H9 (cell line): ENCODE results near the gene OLFM1. TPM values are rescaled to one million over a fixed set of nuclear protein-coding genes. Genes with fewer than 3 reads are reported as not detected.

ENCODE experiments used
- DNase-seq: peaks from one replicate; pipeline ENCODE4 v3.0.0-alpha.2; 2017
- H2AFZ ChIP-seq: one replicate; pipeline ENCODE4 v1.6.1; 2013; ENCODE audit warnings: mild to moderate bottlenecking, low read length, control low read depth, moderate library complexity
- H2AK5ac ChIP-seq: 2 replicates; pipeline ENCODE4 v1.6.1; 2013; ENCODE audit warnings: low read length, control low read depth, mixed read lengths; ENCODE audit not compliant: insufficient read length
- H2BK120ac ChIP-seq: one replicate; pipeline ENCODE4 v1.6.1; 2013; ENCODE audit warnings: low read depth, mild to moderate bottlenecking, low read length, control low read depth, inconsistent platforms; ENCODE audit not compliant: poor library complexity, severe bottlenecking
- H2BK12ac ChIP-seq: 2 replicates; pipeline ENCODE4 v1.6.1; 2013; ENCODE audit warnings: low read length, control low read depth, mixed read lengths, low read depth; ENCODE audit not compliant: insufficient read length
- H2BK15ac ChIP-seq: 2 replicates; pipeline ENCODE4 v1.6.1; 2013; ENCODE audit warnings: low read depth, low read length, control low read depth
- H2BK20ac ChIP-seq: one replicate; pipeline ENCODE4 v1.6.1; 2013; ENCODE audit warnings: low read depth, mild to moderate bottlenecking, low read length, control low read depth, inconsistent platforms; ENCODE audit not compliant: poor library complexity, severe bottlenecking
- H2BK5ac ChIP-seq: 2 replicates; pipeline ENCODE4 v1.6.1; 2013; ENCODE audit warnings: low read length, control low read depth, mixed read lengths; ENCODE audit not compliant: insufficient read length
- H3K14ac ChIP-seq: 2 replicates; pipeline ENCODE4 v1.6.1; 2013; ENCODE audit warnings: low read length, control low read depth; ENCODE audit not compliant: insufficient read depth
- H3K18ac ChIP-seq: 2 replicates; pipeline ENCODE4 v1.6.1; 2013; ENCODE audit warnings: low read depth, mild to moderate bottlenecking, mixed read lengths, low read length, control low read depth; ENCODE audit not compliant: insufficient read length
- H3K23ac ChIP-seq: 2 replicates; pipeline ENCODE4 v1.6.1; 2013; ENCODE audit warnings: low read length, control low read depth, mixed read lengths, low read depth; ENCODE audit not compliant: insufficient read length
- H3K23me2 ChIP-seq: 2 replicates; pipeline ENCODE4 v1.6.1; 2013; ENCODE audit warnings: low read depth, mild to moderate bottlenecking, mixed read lengths, low read length, control low read depth; ENCODE audit not compliant: insufficient read length, poor library complexity, severe bottlenecking
- H3K27ac ChIP-seq: 2 replicates; pipeline ENCODE4 v1.5.1; 2013; ENCODE audit warnings: low read length, control low read depth, mixed read lengths, low read depth; ENCODE audit not compliant: insufficient read length
- H3K27me3 ChIP-seq: 2 replicates; pipeline ENCODE4 v1.6.1; 2013; ENCODE audit warnings: low read length, control low read depth, inconsistent platforms; ENCODE audit not compliant: insufficient read depth
- H3K4ac ChIP-seq: 2 replicates; pipeline ENCODE4 v1.6.1; 2013; ENCODE audit warnings: low read depth, mild to moderate bottlenecking, control low read depth, inconsistent platforms, low read length, moderate library complexity
- H3K4me1 ChIP-seq: 2 replicates; pipeline ENCODE4 v1.6.1; 2013; ENCODE audit warnings: low read length, control low read depth, inconsistent platforms; ENCODE audit not compliant: insufficient read depth
- H3K4me2 ChIP-seq: 2 replicates; pipeline ENCODE4 v1.6.1; 2013; ENCODE audit warnings: low read length, control low read depth, mixed read lengths; ENCODE audit not compliant: insufficient read length, insufficient read depth
- H3K56ac ChIP-seq: 2 replicates; pipeline ENCODE4 v1.6.1; 2013; ENCODE audit warnings: low read depth, mild to moderate bottlenecking, mixed read lengths, low read length, control low read depth; ENCODE audit not compliant: insufficient read length
- H3K79me1 ChIP-seq: 2 replicates; pipeline ENCODE4 v1.6.1; 2013; ENCODE audit warnings: low read depth, mild to moderate bottlenecking, moderate library complexity, low read length, control low read depth, inconsistent platforms; ENCODE audit not compliant: insufficient read depth, poor library complexity, severe bottlenecking
- H3K79me2 ChIP-seq: 2 replicates; pipeline ENCODE4 v1.6.1; 2013; ENCODE audit warnings: low read length, control low read depth, inconsistent platforms; ENCODE audit not compliant: insufficient read depth
- H3K9ac ChIP-seq: 2 replicates; pipeline ENCODE4 v1.6.1; 2013; ENCODE audit warnings: low read length, control low read depth, mixed read lengths; ENCODE audit not compliant: insufficient read length; ENCODE audit errors: extremely low read depth
- H3K9me3 ChIP-seq: one replicate; pipeline ENCODE4 v1.6.1; 2013; ENCODE audit warnings: low read depth, low read length, inconsistent platforms; ENCODE audit not compliant: control insufficient read depth
- H3T11ph ChIP-seq: one replicate; pipeline ENCODE4 v1.6.1; 2013; ENCODE audit warnings: mild to moderate bottlenecking, low read length, control low read depth, inconsistent platforms
- H4K20me1 ChIP-seq: one replicate; pipeline ENCODE4 v1.6.1; 2013; ENCODE audit not compliant: control insufficient read depth, insufficient read length, insufficient read depth
- H4K5ac ChIP-seq: 2 replicates; pipeline ENCODE4 v1.6.1; 2013; ENCODE audit warnings: low read depth, mild to moderate bottlenecking, mixed read lengths, low read length, control low read depth; ENCODE audit not compliant: insufficient read length
- H4K8ac ChIP-seq: replicated peaks from 2 replicates; pipeline ENCODE4 v1.6.1; 2013; ENCODE audit warnings: low read length, control low read depth, mixed read lengths, low read depth; ENCODE audit not compliant: insufficient read length
- H4K91ac ChIP-seq: 2 replicates; pipeline ENCODE4 v1.6.1; 2013; ENCODE audit warnings: low read depth, mild to moderate bottlenecking, moderate library complexity, mixed read lengths, low read length, control low read depth; ENCODE audit not compliant: insufficient read length
- H3K27ac Mint-ChIP-seq, 3 experiments: 2 replicates in 2 of 3; 3 replicates in 1 of 3; pipeline ENCODE4 v1.8.0; 2020 to 2021; ENCODE audit warnings: mixed read lengths in 3 of 3, mild to moderate bottlenecking in 1 of 3, moderate library complexity in 1 of 3
- H3K27me3 Mint-ChIP-seq: 2 replicates; pipeline ENCODE4 v1.8.0; 2021; ENCODE audit warnings: low read depth, mild to moderate bottlenecking, moderate library complexity, mixed read lengths
- H3K36me3 Mint-ChIP-seq, 3 experiments: 2 replicates in 2 of 3; 3 replicates in 1 of 3; pipeline ENCODE4 v1.8.0; 2020 to 2021; ENCODE audit warnings: low read depth in 3 of 3, mixed read lengths in 3 of 3; ENCODE audit not compliant: insufficient read depth in 1 of 3
- H3K4me1 Mint-ChIP-seq, 2 experiments: 2 replicates each; pipeline ENCODE4 v1.8.0; 2020; ENCODE audit warnings: mixed read lengths in 2 of 2
- H3K4me3 Mint-ChIP-seq, 2 experiments: 2 replicates in 1 of 2; 3 replicates in 1 of 2; pipeline ENCODE4 v1.8.0; 2020 to 2021; ENCODE audit warnings: mild to moderate bottlenecking in 2 of 2, mixed read lengths in 2 of 2, moderate library complexity in 1 of 2
- H3K9me3 Mint-ChIP-seq, 2 experiments: 2 replicates in 1 of 2; 3 replicates in 1 of 2; pipeline ENCODE4 v1.8.0; 2020; ENCODE audit warnings: mild to moderate bottlenecking in 2 of 2, mixed read lengths in 2 of 2, moderate library complexity in 1 of 2
- WGBS: extraction: QIAGEN DNeasy Blood & Tissue Kit; methylation state at CpG from one replicate; pipeline ENCODE4 v1.1.7; 2013; ENCODE audit warnings: missing lambda C conversion rate, low lambda C conversion rate, mixed read lengths; ENCODE audit not compliant: insufficient read length; ENCODE audit errors: extremely low coverage; 5-methylcytosine and 5-hydroxymethylcytosine counted together
- total RNA-seq: library from RNA; stranded (reverse); gene quantifications from 2 replicates; pipeline ENCODE4 v1.2.1, GENCODE V29; 2021
- TF ChIP-seq, protein P1 (sequence below): fragments of 200-600 bp; sonication (generic); conservative IDR thresholded peaks from 3 replicates; pipeline ENCODE4 v1.8.0; 2021; ENCODE audit warnings: antibody characterized with exemption, mild to moderate bottlenecking

The OLFM1 gene
- total RNA-seq, 1 experiment from 2014 or later = 34.1 TPM

DNA sequence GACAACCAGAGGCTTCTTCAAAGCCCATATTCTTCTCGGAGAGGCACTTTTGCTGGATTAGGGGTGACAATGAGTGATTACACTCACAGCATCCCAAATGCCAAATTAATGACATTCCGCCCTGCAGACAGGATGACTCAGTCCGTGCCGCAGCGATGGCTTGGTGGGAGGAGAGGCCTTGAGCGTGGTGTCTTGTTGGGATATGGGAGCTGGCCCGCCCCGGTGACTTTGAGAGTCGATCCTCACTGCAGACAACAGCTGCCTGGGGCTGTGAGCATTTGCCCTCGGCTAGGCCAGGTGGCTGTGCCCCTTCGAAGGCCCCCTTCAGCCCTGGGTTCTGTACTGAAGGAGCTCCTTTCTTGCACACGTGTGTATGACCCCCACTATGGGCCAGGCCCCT, 29.8 kb downstream of the OLFM1 start:
- no peak overlapping the region for H2AFZ ChIP-seq
- no peak overlapping the region for H3K14ac ChIP-seq
- H3T11ph ChIP-seq = no peak overlapping the region
- H4K5ac ChIP-seq = no peak overlapping the region
- TF ChIP-seq, protein P1, sequence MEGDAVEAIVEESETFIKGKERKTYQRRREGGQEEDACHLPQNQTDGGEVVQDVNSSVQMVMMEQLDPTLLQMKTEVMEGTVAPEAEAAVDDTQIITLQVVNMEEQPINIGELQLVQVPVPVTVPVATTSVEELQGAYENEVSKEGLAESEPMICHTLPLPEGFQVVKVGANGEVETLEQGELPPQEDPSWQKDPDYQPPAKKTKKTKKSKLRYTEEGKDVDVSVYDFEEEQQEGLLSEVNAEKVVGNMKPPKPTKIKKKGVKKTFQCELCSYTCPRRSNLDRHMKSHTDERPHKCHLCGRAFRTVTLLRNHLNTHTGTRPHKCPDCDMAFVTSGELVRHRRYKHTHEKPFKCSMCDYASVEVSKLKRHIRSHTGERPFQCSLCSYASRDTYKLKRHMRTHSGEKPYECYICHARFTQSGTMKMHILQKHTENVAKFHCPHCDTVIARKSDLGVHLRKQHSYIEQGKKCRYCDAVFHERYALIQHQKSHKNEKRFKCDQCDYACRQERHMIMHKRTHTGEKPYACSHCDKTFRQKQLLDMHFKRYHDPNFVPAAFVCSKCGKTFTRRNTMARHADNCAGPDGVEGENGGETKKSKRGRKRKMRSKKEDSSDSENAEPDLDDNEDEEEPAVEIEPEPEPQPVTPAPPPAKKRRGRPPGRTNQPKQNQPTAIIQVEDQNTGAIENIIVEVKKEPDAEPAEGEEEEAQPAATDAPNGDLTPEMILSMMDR = no peak
- Mint-ChIP-seq H3K27me3 (no peaks in the 10 kb centered on the region; the same call in 1 of the 2 replicates), H3K4me3 (no peak overlapping the region), H3K4me1 (peaks cover 0 to 4% of the 10 kb centered on the region in 2 experiments; a peak in 1 of 4 replicates), H3K36me3 (peaks cover 28 to 40% (median 29%) of the 10 kb centered on the region in 3 experiments), H3K9me3 (peaks cover 4 to 8% of the 10 kb centered on the region in 2 experiments; a peak in 4 of 5 replicates), H3K27ac (no peak overlapping the region; a peak in 1 of 7 replicates)
- no CpG with 5 or more reads among the region's 12 CpGs for WGBS
- no peak overlapping the region for H3K56ac ChIP-seq
- no peak overlapping the region for H3K4ac ChIP-seq
- no peak overlapping the region for H2BK15ac ChIP-seq
- H3K4me2 ChIP-seq = no peak overlapping the region
- peaks cover 2% of the 10 kb centered on the region for H3K23me2 ChIP-seq
- H3K79me2 ChIP-seq = no peaks in the 10 kb centered on the region
- no peak overlapping the region for H2AK5ac ChIP-seq
- H3K18ac ChIP-seq = no peak overlapping the region
- H3K9ac ChIP-seq = no peak overlapping the region
- H3K79me1 ChIP-seq = no peaks in the 10 kb centered on the region
- no peak overlapping the region for H4K8ac ChIP-seq
- no peak overlapping the region for H3K27ac ChIP-seq
- no peak overlapping the region for H4K91ac ChIP-seq
- H4K20me1 ChIP-seq = no peaks in the 10 kb centered on the region
- no peak overlapping the region for H2BK5ac ChIP-seq
- H3K23ac ChIP-seq = no peak overlapping the region
- no peak overlapping the region for H2BK120ac ChIP-seq
- no peak overlapping the region for H2BK20ac ChIP-seq
- no peaks in the 10 kb centered on the region for H3K9me3 ChIP-seq
- H3K27me3 ChIP-seq = no peaks in the 10 kb centered on the region
- DNase-seq = no peak
- H2BK12ac ChIP-seq = no peak overlapping the region
- no peaks in the 10 kb centered on the region for H3K4me1 ChIP-seq
